Thymus (tissue), 11 donors: ENCODE measurements around the gene MDGA2. TPM values are rescaled to one million over a fixed set of nuclear protein-coding genes. Genes with fewer than 3 reads are reported as not detected.

Source experiments
- DNase-seq, 9 donors: peaks; one replicate each; pipeline ENCODE4 v3.0.0-alpha.2; 2013; ENCODE audit warnings: low spot score in 9 of 9, low read depth in 6 of 9, missing footprints in 1 of 9
- H3K27ac ChIP-seq, 2 donors: one replicate each; pipeline ENCODE4 v1.5.1; 2013; ENCODE audit warnings: control low read depth in 1 of 2, low read depth in 1 of 2, low read length in 1 of 2, mild to moderate bottlenecking in 1 of 2, moderate library complexity in 1 of 2
- H3K27me3 ChIP-seq, 2 donors: one replicate each; pipeline ENCODE4 v1.5.1; 2013; ENCODE audit warnings: low read length in 1 of 2; ENCODE audit not compliant: control insufficient read depth in 2 of 2, insufficient read depth in 1 of 2
- H3K36me3 ChIP-seq, 2 donors: one replicate each; pipeline ENCODE4 v1.5.1; 2013; ENCODE audit warnings: low read length in 1 of 2, mild to moderate bottlenecking in 1 of 2, moderate library complexity in 1 of 2; ENCODE audit not compliant: control insufficient read depth in 2 of 2, insufficient read depth in 2 of 2
- H3K4me1 ChIP-seq, 2 donors: one replicate each; pipeline ENCODE4 v1.5.1; 2013; ENCODE audit warnings: low read length in 2 of 2; ENCODE audit not compliant: control insufficient read depth in 2 of 2, insufficient read depth in 2 of 2
- H3K4me3 ChIP-seq, 2 donors: one replicate each; pipeline ENCODE4 v1.5.1; 2013; ENCODE audit warnings: low read length in 2 of 2, control low read depth in 1 of 2, mild to moderate bottlenecking in 1 of 2
- H3K9me3 ChIP-seq, 2 donors: one replicate each; pipeline ENCODE4 v1.5.1; 2013; ENCODE audit warnings: low read length in 1 of 2, mild to moderate bottlenecking in 1 of 2; ENCODE audit not compliant: control insufficient read depth in 2 of 2, insufficient read depth in 1 of 2
- WGBS: extraction: QIAGEN DNeasy Blood & Tissue Kit; methylation state at CpG from one replicate; pipeline ENCODE4 v1.1.7; 2013; 5-methylcytosine and 5-hydroxymethylcytosine counted together
- polyA plus RNA-seq: library from polyadenylated mRNA; stranded (reverse); fragments of 200-250 nt; gene quantifications from one replicate; pipeline ENCODE4 v1.2.3, GENCODE V29; 2013
- total RNA-seq: library from RNA; stranded (reverse); fragments of 120-200 nt; gene quantifications from one replicate; pipeline ENCODE4 v1.2.4, GENCODE V29; 2013
- donor health status: healthy.

MDGA2 gene
- total and polyA plus RNA-seq, 2 donors, result 0.02 to 0.09 TPM

- Histone ChIP-seq H3K36me3 (no peaks in the 10 kb centered on the region), H3K4me3 (no peak overlapping the region), H3K9me3 (no peaks in the 10 kb centered on the region), H3K4me1 (no peaks in the 10 kb centered on the region), H3K27me3 (no peaks in the 10 kb centered on the region), H3K27ac (no peak overlapping the region)
- 83% methylated on average over 2 of the region's 2 CpGs for WGBS
- no peak for DNase-seq
Observed at GRCh38 chr14:47427629-47428028, 247.8 kb downstream of the MDGA2 start.

- H3K9me3 ChIP-seq, result no peaks in the 10 kb centered on the region
- no peaks in the 10 kb centered on the region for H3K4me1 ChIP-seq
- no peaks in the 10 kb centered on the region for H3K27me3 ChIP-seq
- 95% methylated on average over 4 of the region's 4 CpGs for WGBS
- H3K36me3 ChIP-seq, result no peaks in the 10 kb centered on the region
- no peak overlapping the region for H3K4me3 ChIP-seq
- H3K27ac ChIP-seq, result no peak overlapping the region
- DNase-seq, result no peak
Observed at GRCh38 chr14:47425302-47425701, 250.1 kb downstream of the MDGA2 start.

GRCh38 chr14:47422191-47422590 lies 253.2 kb downstream of the MDGA2 start:
- Histone ChIP-seq H3K36me3 (no peaks in the 10 kb centered on the region), H3K4me1 (no peaks in the 10 kb centered on the region), H3K27me3 (no peaks in the 10 kb centered on the region), H3K4me3 (no peak overlapping the region), H3K27ac (no peak overlapping the region), H3K9me3 (no peaks in the 10 kb centered on the region)
- WGBS, result 84% methylated on average over 1 of the region's 1 CpG
- no peak for DNase-seq

- Histone ChIP-seq H3K27me3 (no peaks in the 10 kb centered on the region), H3K27ac (no peak overlapping the region), H3K4me1 (no peaks in the 10 kb centered on the region), H3K36me3 (no peaks in the 10 kb centered on the region), H3K4me3 (no peak overlapping the region), H3K9me3 (no peaks in the 10 kb centered on the region)
- 96% methylated on average over 5 of the region's 5 CpGs for WGBS
- no peak for DNase-seq
Observed at GRCh38 chr14:47411523-47411922, 263.9 kb downstream of the MDGA2 start.

- no peaks in the 10 kb centered on the region for H3K4me1 ChIP-seq
- H3K9me3 ChIP-seq, result no peaks in the 10 kb centered on the region
- no peaks in the 10 kb centered on the region for H3K27me3 ChIP-seq
- no peak overlapping the region for H3K4me3 ChIP-seq
- H3K36me3 ChIP-seq, result no peaks in the 10 kb centered on the region
- H3K27ac ChIP-seq, result no peak overlapping the region
- WGBS, result 88% methylated on average over 1 of the region's 1 CpG
- DNase-seq, result no peak
Observed at GRCh38 chr14:47392326-47392725, 283.1 kb downstream of the MDGA2 start.

- H3K27ac ChIP-seq, result no peak overlapping the region
- H3K36me3 ChIP-seq, result no peaks in the 10 kb centered on the region
- H3K4me3 ChIP-seq, result no peak overlapping the region
- whole genome bisulfite sequencing, result 93% methylated on average over 5 of the region's 5 CpGs
- H3K27me3 ChIP-seq, result no peaks in the 10 kb centered on the region
- H3K4me1 ChIP-seq, result no peaks in the 10 kb centered on the region
- no peaks in the 10 kb centered on the region for H3K9me3 ChIP-seq
- no peak for DNase-seq
Observed at GRCh38 chr14:47390831-47391504, 284.4 kb downstream of the MDGA2 start.

GRCh38 chr14:47389535-47389934 lies 285.9 kb downstream of the MDGA2 start:
- 86% methylated on average over 1 of the region's 1 CpG for WGBS
- Histone ChIP-seq H3K36me3 (no peaks in the 10 kb centered on the region), H3K9me3 (no peaks in the 10 kb centered on the region), H3K4me1 (no peaks in the 10 kb centered on the region), H3K4me3 (no peak overlapping the region), H3K27ac (no peak overlapping the region), H3K27me3 (no peaks in the 10 kb centered on the region)
- DNase-seq, result no peak

- H3K4me1 ChIP-seq, result no peaks in the 10 kb centered on the region
- H3K9me3 ChIP-seq, result no peaks in the 10 kb centered on the region
- H3K27me3 ChIP-seq, result no peaks in the 10 kb centered on the region
- no peak overlapping the region for H3K4me3 ChIP-seq
- 93% methylated on average over 2 of the region's 2 CpGs for WGBS
- no peak overlapping the region for H3K27ac ChIP-seq
- no peaks in the 10 kb centered on the region for H3K36me3 ChIP-seq
- DNase-seq, result no peak
Observed at GRCh38 chr14:47366006-47366405, 309.4 kb downstream of the MDGA2 start.

- Histone ChIP-seq H3K27ac (no peak overlapping the region), H3K27me3 (no peaks in the 10 kb centered on the region), H3K9me3 (no peaks in the 10 kb centered on the region), H3K4me1 (no peaks in the 10 kb centered on the region), H3K36me3 (no peaks in the 10 kb centered on the region), H3K4me3 (no peak overlapping the region)
- DNase-seq, result no peak
- 93% methylated on average over 6 of the region's 6 CpGs for WGBS
Observed at GRCh38 chr14:47365233-47365632, 310.2 kb downstream of the MDGA2 start.
